SK-N-MC (cell line): Measurements from ENCODE around the gene ARHGEF1.

Experiments used
- EZH2 ChIP-seq: fragments of 200-600 bp; sonication (generic); IDR thresholded peaks from one replicate; pipeline ENCODE4 v1.6.1; 2017; ENCODE audit warnings: antibody characterized with exemption
- POLR2AphosphoS5 ChIP-seq: IDR thresholded peaks from 2 replicates; pipeline ENCODE4 v1.6.1; 2012; ENCODE audit warnings: mild to moderate bottlenecking, low read depth, low read length, borderline replicate concordance

DNA sequence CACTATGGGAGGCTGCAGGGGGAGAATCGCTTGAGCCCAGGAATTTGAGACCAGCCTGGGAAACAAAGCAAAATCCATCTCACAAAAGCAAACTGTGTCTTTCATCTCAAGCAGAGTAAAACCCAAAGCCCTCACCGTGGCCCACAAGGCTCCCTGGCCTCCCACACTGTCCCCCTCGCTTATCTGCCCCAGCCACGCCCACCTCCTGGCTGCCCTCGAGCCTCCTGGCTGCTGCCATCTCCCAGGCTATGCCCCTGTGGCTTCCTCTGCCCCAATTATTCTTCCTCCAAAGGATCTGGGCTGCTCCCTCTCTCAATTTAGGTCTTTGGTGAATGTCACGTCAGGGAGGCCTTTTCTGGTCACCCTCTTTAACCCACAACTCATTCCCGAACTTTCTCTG lies 72.5 kb downstream of the ARHGEF1 start:
- no peak for TF ChIP-seq POLR2AphosphoS5
- TF ChIP-seq EZH2, result no peak
